PFSK-1 (cell line): Measurements from ENCODE around the gene FYN.

Experiments
- FOXP2 ChIP-seq: optimal IDR thresholded peaks from 2 replicates; pipeline ENCODE3; 2011; ENCODE audit warnings: borderline replicate concordance, control low read depth, inconsistent platforms; ENCODE audit not compliant: insufficient read depth; ENCODE audit errors: extremely low read length, extremely low read depth
- POLR2AphosphoS5 ChIP-seq: IDR thresholded peaks from 2 replicates; pipeline ENCODE4 v1.6.1; 2012; ENCODE audit warnings: low read depth, mild to moderate bottlenecking, control low read depth, low read length, moderate library complexity
- SIN3A ChIP-seq: IDR thresholded peaks from 2 replicates; pipeline ENCODE4 v1.6.1; 2012; ENCODE audit warnings: mild to moderate bottlenecking, low read length, moderate library complexity, borderline replicate concordance; ENCODE audit not compliant: insufficient read depth
- TAF1 ChIP-seq: IDR thresholded peaks from 2 replicates; pipeline ENCODE4 v1.6.1; 2012; ENCODE audit warnings: low read length, control low read depth, borderline replicate concordance; ENCODE audit not compliant: insufficient read depth
- TF ChIP-seq, protein P1 (sequence below), 2 experiments: IDR thresholded peaks; 2 replicates each; pipeline versions ENCODE4 v1.6.1 to v1.8.0; 2011 to 2012; ENCODE audit warnings: low read depth in 2 of 2, low read length in 2 of 2, control low read depth in 1 of 2, inconsistent platforms in 1 of 2, mild to moderate bottlenecking in 1 of 2, moderate library complexity in 1 of 2; ENCODE audit not compliant: insufficient read depth in 1 of 2

FYN gene

DNA sequence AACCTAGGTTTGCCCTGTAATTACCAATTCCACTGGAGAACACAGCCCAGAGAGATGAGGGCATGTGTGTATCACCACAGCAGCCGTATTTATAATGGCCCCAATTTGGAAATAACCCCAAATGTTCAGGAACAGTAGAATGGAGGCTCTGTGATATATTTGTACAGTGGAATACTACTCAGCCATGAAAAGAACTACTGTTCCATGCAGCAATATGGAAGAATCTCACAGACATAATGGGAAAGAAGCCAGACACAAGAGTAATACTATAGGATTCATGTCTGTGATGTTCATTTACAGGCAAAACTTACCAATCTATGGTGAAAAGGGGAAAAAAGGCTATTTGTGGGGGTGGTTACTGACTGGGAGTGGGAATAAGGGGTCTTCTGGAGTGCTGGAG is 183.8 kb downstream of the FYN start:
- TF ChIP-seq TAF1: no peak
- TF ChIP-seq SIN3A: no peak
- TF ChIP-seq, protein P1, sequence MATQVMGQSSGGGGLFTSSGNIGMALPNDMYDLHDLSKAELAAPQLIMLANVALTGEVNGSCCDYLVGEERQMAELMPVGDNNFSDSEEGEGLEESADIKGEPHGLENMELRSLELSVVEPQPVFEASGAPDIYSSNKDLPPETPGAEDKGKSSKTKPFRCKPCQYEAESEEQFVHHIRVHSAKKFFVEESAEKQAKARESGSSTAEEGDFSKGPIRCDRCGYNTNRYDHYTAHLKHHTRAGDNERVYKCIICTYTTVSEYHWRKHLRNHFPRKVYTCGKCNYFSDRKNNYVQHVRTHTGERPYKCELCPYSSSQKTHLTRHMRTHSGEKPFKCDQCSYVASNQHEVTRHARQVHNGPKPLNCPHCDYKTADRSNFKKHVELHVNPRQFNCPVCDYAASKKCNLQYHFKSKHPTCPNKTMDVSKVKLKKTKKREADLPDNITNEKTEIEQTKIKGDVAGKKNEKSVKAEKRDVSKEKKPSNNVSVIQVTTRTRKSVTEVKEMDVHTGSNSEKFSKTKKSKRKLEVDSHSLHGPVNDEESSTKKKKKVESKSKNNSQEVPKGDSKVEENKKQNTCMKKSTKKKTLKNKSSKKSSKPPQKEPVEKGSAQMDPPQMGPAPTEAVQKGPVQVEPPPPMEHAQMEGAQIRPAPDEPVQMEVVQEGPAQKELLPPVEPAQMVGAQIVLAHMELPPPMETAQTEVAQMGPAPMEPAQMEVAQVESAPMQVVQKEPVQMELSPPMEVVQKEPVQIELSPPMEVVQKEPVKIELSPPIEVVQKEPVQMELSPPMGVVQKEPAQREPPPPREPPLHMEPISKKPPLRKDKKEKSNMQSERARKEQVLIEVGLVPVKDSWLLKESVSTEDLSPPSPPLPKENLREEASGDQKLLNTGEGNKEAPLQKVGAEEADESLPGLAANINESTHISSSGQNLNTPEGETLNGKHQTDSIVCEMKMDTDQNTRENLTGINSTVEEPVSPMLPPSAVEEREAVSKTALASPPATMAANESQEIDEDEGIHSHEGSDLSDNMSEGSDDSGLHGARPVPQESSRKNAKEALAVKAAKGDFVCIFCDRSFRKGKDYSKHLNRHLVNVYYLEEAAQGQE (IDR thresholded peaks at IDR 0.05; ENCODE audit: insufficient read depth in 1 of 2, low read depth in 2 of 2, low read length in 2 of 2): no peak
- TF ChIP-seq FOXP2: no peak
- no peak for TF ChIP-seq POLR2AphosphoS5

DNA sequence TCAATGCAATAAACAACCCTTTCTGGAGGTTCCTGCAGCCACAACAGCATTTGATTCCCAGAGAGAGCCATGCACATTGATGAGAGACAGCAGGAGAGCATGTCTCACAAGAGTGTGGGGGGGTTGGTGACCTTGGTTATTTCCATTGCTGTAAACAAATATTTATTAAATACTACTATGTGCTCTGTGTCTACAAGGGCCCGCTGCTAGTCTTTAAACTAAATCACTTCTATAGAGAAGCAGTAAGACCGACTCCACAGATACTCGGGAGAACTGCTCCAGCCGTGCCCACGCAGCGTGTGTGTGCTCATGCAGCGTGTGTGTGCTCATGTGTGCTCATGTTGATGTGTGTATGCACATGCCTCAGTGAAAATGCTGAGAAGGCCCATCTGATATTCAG is 184.9 kb downstream of the FYN start:
- TF ChIP-seq SIN3A (no peak), TAF1 (no peak), FOXP2 (no peak), POLR2AphosphoS5 (no peak)
- TF ChIP-seq, protein P1 (IDR thresholded peaks at IDR 0.05; ENCODE audit: insufficient read depth in 1 of 2, low read depth in 2 of 2, low read length in 2 of 2): no peak

DNA sequence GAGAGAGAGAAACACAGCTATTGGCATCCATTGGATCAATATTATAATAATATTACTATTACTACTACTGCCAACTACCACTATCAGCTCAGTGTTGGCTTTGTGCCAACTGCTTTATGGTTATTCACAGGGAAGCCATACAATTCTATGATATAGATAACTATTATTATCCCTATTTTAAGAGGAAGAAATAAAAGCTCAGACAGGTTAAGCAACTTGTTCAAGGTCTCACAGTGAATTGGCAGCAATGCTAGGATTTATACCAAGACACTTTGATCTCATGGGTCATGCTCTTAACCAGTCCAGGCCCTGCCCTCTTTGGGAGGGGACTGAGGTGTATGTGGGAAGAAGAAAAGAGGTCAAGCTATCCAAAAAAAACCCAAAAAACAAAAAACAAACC is 185.6 kb downstream of the FYN start:
- TF ChIP-seq POLR2AphosphoS5 (no peak), SIN3A (no peak), TAF1 (no peak), FOXP2 (no peak)
- TF ChIP-seq, protein P1 (IDR thresholded peaks at IDR 0.05; ENCODE audit: insufficient read depth in 1 of 2, low read depth in 2 of 2, low read length in 2 of 2): no peak

DNA sequence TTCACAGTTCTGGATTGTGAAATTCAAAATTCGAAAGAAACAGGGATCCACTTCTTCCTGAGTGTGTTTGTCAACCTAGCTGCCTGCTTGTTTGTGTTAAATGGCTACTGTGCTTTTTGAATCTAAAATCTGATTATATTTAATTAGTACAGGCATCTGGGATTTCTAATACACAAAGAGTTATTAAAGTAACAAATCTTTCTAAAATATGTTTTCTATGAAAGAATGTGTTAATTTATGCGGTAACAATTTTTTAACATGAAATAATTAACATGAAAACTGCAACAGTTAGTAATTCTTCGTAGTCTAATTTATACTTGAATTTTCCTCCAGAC is 186.4 kb downstream of the FYN start:
- TF ChIP-seq POLR2AphosphoS5 (no peak), SIN3A (no peak), TAF1 (no peak), FOXP2 (no peak)
- TF ChIP-seq, protein P1 (IDR thresholded peaks at IDR 0.05; ENCODE audit: insufficient read depth in 1 of 2, low read depth in 2 of 2, low read length in 2 of 2): no peak

DNA sequence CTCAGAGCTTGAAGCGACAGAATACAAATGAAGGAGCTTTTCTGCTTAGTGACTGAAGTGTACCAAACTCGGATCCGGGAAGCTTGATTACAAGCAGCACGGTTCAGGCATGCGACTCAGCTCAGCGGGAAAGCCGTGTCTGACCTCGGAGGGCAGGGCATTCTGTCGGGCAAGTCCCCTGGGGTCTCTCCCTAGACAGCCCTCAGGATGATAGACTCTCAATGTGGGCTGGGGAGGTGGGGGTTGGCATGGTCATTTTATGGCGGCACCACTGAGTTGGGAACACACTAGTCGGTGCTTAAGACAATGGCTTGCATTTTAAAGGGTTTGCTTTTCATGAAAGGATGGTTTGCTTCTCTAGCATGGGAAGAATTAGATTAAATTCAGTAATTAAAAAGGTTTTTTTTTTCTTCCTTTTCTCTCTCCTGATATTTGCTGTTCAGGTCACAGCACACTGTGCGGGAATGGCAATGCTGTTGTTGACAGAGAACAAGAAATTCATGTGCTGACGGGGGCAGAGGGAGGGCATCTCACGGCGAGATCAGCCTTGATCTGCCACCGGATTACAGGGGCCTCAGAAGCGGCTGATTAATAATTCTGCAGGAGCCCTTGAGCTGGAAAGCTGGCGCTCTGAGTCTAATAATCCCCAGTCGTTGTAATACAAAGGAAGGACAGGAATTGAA is 186.9 kb downstream of the FYN start:
- TF ChIP-seq, protein P1 (IDR thresholded peaks at IDR 0.05; ENCODE audit: insufficient read depth in 1 of 2, low read depth in 2 of 2, low read length in 2 of 2): no peak
- TF ChIP-seq SIN3A (no peak), TAF1 (no peak), FOXP2 (no peak), POLR2AphosphoS5 (no peak)
